ENCODE data around the gene SESN3. TPM values are rescaled to one million over a fixed set of nuclear protein-coding genes. Genes with fewer than 3 reads are reported as not detected.
"Not testable (repeated sequence)": the region's sequence is repeated elsewhere in the genome, so short reads cannot be mapped to it uniquely, and the experiment has no call there.

Gene SESN3
- total RNA-seq, 2 experiments from 2014 or later, result 29.1 to 31.5 TPM

DNA sequence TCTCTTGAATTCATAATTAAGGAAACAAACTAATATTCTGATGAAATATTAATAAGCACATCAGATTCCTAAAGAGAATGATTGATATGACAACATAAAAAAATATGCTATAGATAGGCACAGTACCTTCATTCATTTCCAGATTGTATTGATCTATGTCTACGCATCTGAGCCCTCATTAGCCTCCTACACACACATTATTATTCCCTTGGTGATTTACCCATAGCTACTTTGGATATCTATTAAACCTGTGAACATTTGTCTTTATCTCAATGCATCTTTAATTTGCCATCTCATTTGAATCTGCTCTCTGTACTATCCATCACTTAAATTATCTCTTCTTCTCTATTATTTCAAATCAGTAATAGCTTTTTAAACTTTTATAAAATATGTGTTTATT, 18.4 kb downstream of the SESN3 start:
- Mint-ChIP-seq H3K4me3 (no peak overlapping the region), H3K36me3 (ENCODE audit: low read depth) (peaks cover 24% of the 10 kb centered on the region), H3K27me3 (ENCODE audit: low read depth) (no peaks in the 10 kb centered on the region), H3K9me3 (ENCODE audit: insufficient read depth) (no peaks in the 10 kb centered on the region), H3K4me1 (ENCODE audit: low read depth) (peaks cover 2% of the 10 kb centered on the region), H3K27ac (no peak overlapping the region)
- POLR2A ChIA-PET, result no interaction called here
- no peak for ATAC-seq
- DNase-seq, result no peak
- CTCF ChIA-PET, result interaction anchor here (0.9 to 1.2 kb wide), 2 partner anchors 11 to 493 kb away, joined by 4 to 6 read pairs; no protein-coding TSS in a partner anchor

DNA sequence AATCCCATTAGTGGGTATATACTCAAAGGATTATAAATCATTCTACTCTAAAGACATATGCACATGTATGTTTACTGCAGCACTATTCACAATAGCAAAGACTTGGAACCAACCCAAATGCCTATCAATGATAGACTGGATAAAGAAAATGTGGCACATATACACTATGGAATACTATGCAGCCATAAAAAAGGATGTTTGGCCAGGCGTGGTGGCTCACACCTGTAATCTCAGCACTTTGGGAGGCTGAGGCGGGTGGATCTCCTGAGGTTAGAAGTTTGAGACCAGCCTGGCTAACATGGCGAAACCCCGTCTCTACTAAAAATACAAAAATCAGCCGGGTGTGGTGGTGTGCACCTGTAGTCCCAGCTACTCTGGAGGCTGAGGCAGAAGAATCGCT, 21.5 kb downstream of the SESN3 start:
- peaks cover 21% of the 10 kb centered on the region for H3K36me3 Mint-ChIP-seq (ENCODE audit: low read depth)
- H3K9me3 Mint-ChIP-seq (ENCODE audit: insufficient read depth); H3K4me3 Mint-ChIP-seq; H3K27ac Mint-ChIP-seq; H3K27me3 Mint-ChIP-seq (ENCODE audit: low read depth); H3K4me1 Mint-ChIP-seq (ENCODE audit: low read depth); DNase-seq; ATAC-seq: not testable (repeated sequence)
- CTCF ChIA-PET, result interaction anchor here (1.2 kb wide), 1 partner anchor 22 kb away, joined by 3 read pairs; the partner anchor contains the start of gene SESN3
- POLR2A ChIA-PET, result interaction anchor here (0.7 kb wide), 1 partner anchor 506 kb away, joined by 5 read pairs; no protein-coding TSS in a partner anchor

DNA sequence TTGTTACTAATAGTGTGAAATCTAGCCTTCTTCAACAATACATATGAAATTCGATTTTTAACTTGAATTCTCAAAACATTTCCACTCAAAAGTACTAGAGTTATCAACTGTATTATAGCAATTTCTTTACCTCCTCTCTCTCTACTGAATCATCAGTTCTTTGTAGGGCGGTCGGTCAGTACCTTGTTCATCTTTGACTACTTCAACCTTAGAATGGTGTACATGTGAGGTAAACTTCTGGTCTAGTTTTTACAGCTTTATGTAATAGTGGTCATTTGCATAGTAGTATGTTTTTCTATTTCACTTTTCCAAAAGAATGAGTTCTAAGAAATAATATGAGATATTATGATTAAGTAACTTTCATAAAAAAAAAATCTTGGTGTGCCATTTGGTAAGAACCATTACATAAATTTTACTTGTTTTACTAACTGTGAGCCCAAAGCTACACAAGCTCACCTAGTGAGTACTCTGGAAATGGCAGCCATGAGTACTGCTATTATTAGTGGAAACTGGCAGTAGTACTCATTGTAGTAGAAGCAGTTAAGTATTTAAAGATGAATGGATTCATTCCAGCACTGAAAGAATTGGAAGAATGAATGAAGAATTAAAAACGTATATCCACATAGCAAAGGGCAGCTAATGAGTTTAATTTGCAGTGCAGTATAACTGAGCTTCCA, 30.1 kb downstream of the SESN3 start:
- H3K27ac Mint-ChIP-seq, result no peak overlapping the region
- DNase-seq, result no peak
- peaks cover 3% of the 10 kb centered on the region for H3K4me1 Mint-ChIP-seq (ENCODE audit: low read depth)
- no peaks in the 10 kb centered on the region for H3K27me3 Mint-ChIP-seq (ENCODE audit: low read depth)
- H3K4me3 Mint-ChIP-seq, result no peak overlapping the region
- ChIA-PET POLR2A (interaction anchor here (0.7 kb wide), 1 partner anchor 129 kb away, joined by 3 read pairs; no protein-coding TSS in a partner anchor), CTCF (interaction anchor here (0.8 to 1.8 kb wide), 4 partner anchors 10 to 505 kb away, joined by 4 to 11 read pairs (median 6); no protein-coding TSS in a partner anchor)
- H3K9me3 Mint-ChIP-seq (ENCODE audit: insufficient read depth), result no peaks in the 10 kb centered on the region
- no peak for ATAC-seq
- H3K36me3 Mint-ChIP-seq (ENCODE audit: low read depth), result peaks cover 4% of the 10 kb centered on the region

- peaks cover 8% of the 10 kb centered on the region for H3K36me3 Mint-ChIP-seq (ENCODE audit: low read depth)
- ATAC-seq, result no peak
- ChIA-PET POLR2A (no interaction called here), CTCF (no interaction called here)
- peaks cover 3% of the 10 kb centered on the region for H3K4me1 Mint-ChIP-seq (ENCODE audit: low read depth)
- no peaks in the 10 kb centered on the region for H3K27me3 Mint-ChIP-seq (ENCODE audit: low read depth)
- H3K27ac Mint-ChIP-seq, result no peak overlapping the region
- no peak for DNase-seq
- no peaks in the 10 kb centered on the region for H3K9me3 Mint-ChIP-seq (ENCODE audit: insufficient read depth)
- H3K4me3 Mint-ChIP-seq, result no peak overlapping the region
These were observed 35.2 kb downstream of the SESN3 start for GRCh38 chr11:95195831-95196230.

DNA sequence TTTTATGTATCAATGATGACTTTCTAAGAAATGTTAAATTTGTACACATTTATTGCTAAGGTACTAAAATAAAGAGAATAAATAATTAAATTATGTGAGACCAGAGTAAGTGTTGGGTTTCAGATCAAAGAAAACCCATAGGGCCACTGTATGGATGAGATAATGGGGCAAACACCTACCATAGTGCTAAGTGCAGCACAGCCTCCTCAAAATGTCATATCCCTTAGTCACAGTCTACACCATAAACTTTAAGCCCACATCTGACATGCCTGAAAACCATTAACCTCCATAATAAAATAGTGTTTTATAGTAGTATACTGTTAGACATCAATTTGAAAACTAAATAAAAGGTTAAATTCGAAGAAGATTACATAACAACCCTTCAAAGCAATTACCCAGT, 37.5 kb downstream of the SESN3 start:
- Mint-ChIP-seq H3K9me3 (ENCODE audit: insufficient read depth) (no peaks in the 10 kb centered on the region), H3K27ac (no peak overlapping the region), H3K36me3 (ENCODE audit: low read depth) (peaks cover 27% of the 10 kb centered on the region), H3K27me3 (ENCODE audit: low read depth) (no peaks in the 10 kb centered on the region), H3K4me1 (ENCODE audit: low read depth) (peaks cover 3% of the 10 kb centered on the region), H3K4me3 (no peak overlapping the region)
- ATAC-seq, result no peak
- ChIA-PET CTCF (interaction anchor here (1.5 kb wide), 1 partner anchor 512 kb away, joined by 4 read pairs; no protein-coding TSS in a partner anchor), POLR2A (interaction anchor here (1.4 kb wide), 1 partner anchor 596 kb away, joined by 4 read pairs; the partner anchor contains the start of gene FAM76B)
- DNase-seq, result no peak

- H3K27me3 Mint-ChIP-seq (ENCODE audit: low read depth), result no peaks in the 10 kb centered on the region
- no peaks in the 10 kb centered on the region for H3K9me3 Mint-ChIP-seq (ENCODE audit: insufficient read depth)
- H3K4me3 Mint-ChIP-seq, result no peak overlapping the region
- H3K36me3 Mint-ChIP-seq (ENCODE audit: low read depth), result peaks cover 30% of the 10 kb centered on the region
- ChIA-PET POLR2A (interaction anchor here (1.4 kb wide), 1 partner anchor 597 kb away, joined by 4 read pairs; the partner anchor contains the start of gene FAM76B), CTCF (interaction anchor here (1.5 kb wide), 1 partner anchor 512 kb away, joined by 4 read pairs; no protein-coding TSS in a partner anchor)
- ATAC-seq, result no peak
- no peak for DNase-seq
- no peak overlapping the region for H3K27ac Mint-ChIP-seq
- H3K4me1 Mint-ChIP-seq (ENCODE audit: low read depth), result peaks cover 3% of the 10 kb centered on the region
These were observed 38.3 kb downstream of the SESN3 start for GRCh38 chr11:95192717-95193116.

DNA sequence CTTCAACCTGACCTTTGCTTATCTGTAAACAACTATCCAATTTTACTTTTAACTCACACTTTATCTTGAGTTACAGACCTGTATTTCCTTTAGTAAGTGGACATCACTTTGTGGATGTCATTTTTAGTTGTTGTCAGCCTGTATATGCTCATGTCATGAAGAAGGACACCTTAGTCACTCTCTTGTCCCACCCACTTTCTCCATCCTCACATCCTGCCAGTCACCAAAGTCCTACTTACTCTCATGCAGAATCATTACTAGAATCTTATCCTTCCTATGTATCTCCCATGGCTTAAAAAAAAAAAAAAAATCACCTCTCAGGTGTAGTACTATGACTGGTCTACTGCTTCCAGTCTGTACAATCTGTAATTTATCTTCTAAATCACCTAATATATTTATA, 43.3 kb downstream of the SESN3 start:
- DNase-seq, result no peak
- H3K27ac Mint-ChIP-seq, result no peak overlapping the region
- no peaks in the 10 kb centered on the region for H3K9me3 Mint-ChIP-seq (ENCODE audit: insufficient read depth)
- no peak for ATAC-seq
- ChIA-PET POLR2A (no interaction called here), CTCF (no interaction called here)
- H3K27me3 Mint-ChIP-seq (ENCODE audit: low read depth), result no peaks in the 10 kb centered on the region
- H3K36me3 Mint-ChIP-seq (ENCODE audit: low read depth), result peaks cover 40% of the 10 kb centered on the region
- H3K4me1 Mint-ChIP-seq (ENCODE audit: low read depth), result no peaks in the 10 kb centered on the region
- H3K4me3 Mint-ChIP-seq, result no peak overlapping the region

GRCh38 chr11:95182397-95182796, 48.6 kb downstream of the SESN3 start:
- Mint-ChIP-seq H3K36me3 (ENCODE audit: low read depth) (peaks cover 29% of the 10 kb centered on the region), H3K4me1 (ENCODE audit: low read depth) (no peaks in the 10 kb centered on the region), H3K27me3 (ENCODE audit: low read depth) (no peaks in the 10 kb centered on the region), H3K9me3 (ENCODE audit: insufficient read depth) (no peaks in the 10 kb centered on the region), H3K27ac (no peak overlapping the region), H3K4me3 (no peak overlapping the region)
- DNase-seq (no peak), ATAC-seq (no peak)
- CTCF ChIA-PET, result no interaction called here
- POLR2A ChIA-PET, result no interaction called here

GRCh38 chr11:95175818-95176380, 55.1 kb downstream of the SESN3 start:
- ATAC-seq (no peak), DNase-seq (no peak)
- no peak overlapping the region for H3K4me3 Mint-ChIP-seq
- no peaks in the 10 kb centered on the region for H3K9me3 Mint-ChIP-seq (ENCODE audit: insufficient read depth)
- peaks cover 29% of the 10 kb centered on the region for H3K36me3 Mint-ChIP-seq (ENCODE audit: low read depth)
- H3K27ac Mint-ChIP-seq, result no peak overlapping the region
- POLR2A ChIA-PET, result no interaction called here
- no peaks in the 10 kb centered on the region for H3K27me3 Mint-ChIP-seq (ENCODE audit: low read depth)
- H3K4me1 Mint-ChIP-seq (ENCODE audit: low read depth), result no peaks in the 10 kb centered on the region
- CTCF ChIA-PET, result interaction anchor here (1.8 to 2.1 kb wide), 3 partner anchors 17 to 529 kb away, joined by 4 to 6 read pairs (median 5); no protein-coding TSS in a partner anchor

GRCh38 chr11:95170294-95170693, 60.7 kb downstream of the SESN3 start:
- ChIA-PET CTCF (interaction anchor here (0.9 to 2.2 kb wide), 4 partner anchors 11 to 535 kb away, joined by 3 to 6 read pairs (median 4); no protein-coding TSS in a partner anchor), POLR2A (no interaction called here)
- Mint-ChIP-seq H3K27me3 (ENCODE audit: low read depth) (no peaks in the 10 kb centered on the region), H3K27ac (no peak overlapping the region), H3K9me3 (ENCODE audit: insufficient read depth) (no peaks in the 10 kb centered on the region), H3K4me3 (no peak overlapping the region), H3K36me3 (ENCODE audit: low read depth) (peaks cover 10% of the 10 kb centered on the region), H3K4me1 (ENCODE audit: low read depth) (no peaks in the 10 kb centered on the region)
- ATAC-seq, result no peak
- no peak for DNase-seq

- DNase-seq, result no peak
- no peak overlapping the region for H3K27ac Mint-ChIP-seq
- peaks cover 6% of the 10 kb centered on the region for H3K36me3 Mint-ChIP-seq (ENCODE audit: low read depth)
- H3K9me3 Mint-ChIP-seq (ENCODE audit: insufficient read depth), result no peaks in the 10 kb centered on the region
- no peaks in the 10 kb centered on the region for H3K27me3 Mint-ChIP-seq (ENCODE audit: low read depth)
- no peak for ATAC-seq
- POLR2A ChIA-PET, result interaction anchor here (0.7 to 1.2 kb wide), 2 partner anchors 12 to 101 kb away, joined by 3 read pairs; no protein-coding TSS in a partner anchor
- no peak overlapping the region for H3K4me3 Mint-ChIP-seq
- CTCF ChIA-PET, result interaction anchor here (0.5 to 1.7 kb wide), 4 partner anchors 12 to 538 kb away, joined by 3 to 4 read pairs (median 4); no protein-coding TSS in a partner anchor
- H3K4me1 Mint-ChIP-seq (ENCODE audit: low read depth), result peaks cover 15% of the 10 kb centered on the region
These were observed 64.2 kb downstream of the SESN3 start for GRCh38 chr11:95166781-95167180.

GRCh38 chr11:95165638-95166037, 65.4 kb downstream of the SESN3 start:
- no peaks in the 10 kb centered on the region for H3K9me3 Mint-ChIP-seq (ENCODE audit: insufficient read depth)
- no peak for DNase-seq
- H3K27ac Mint-ChIP-seq, result no peak overlapping the region
- POLR2A ChIA-PET, result interaction anchor here (1.2 kb wide), 1 partner anchor 11 kb away, joined by 3 read pairs; no protein-coding TSS in a partner anchor
- no peak for ATAC-seq
- no peak overlapping the region for H3K4me3 Mint-ChIP-seq
- CTCF ChIA-PET, result interaction anchor here (1.0 to 1.7 kb wide), 2 partner anchors 11 to 540 kb away, joined by 4 read pairs; no protein-coding TSS in a partner anchor
- H3K4me1 Mint-ChIP-seq (ENCODE audit: low read depth), result peaks cover 15% of the 10 kb centered on the region
- H3K27me3 Mint-ChIP-seq (ENCODE audit: low read depth), result no peaks in the 10 kb centered on the region
- peaks cover 10% of the 10 kb centered on the region for H3K36me3 Mint-ChIP-seq (ENCODE audit: low read depth)

Data from activated CD8-positive, alpha-beta T cell treated with anti-CD3 and anti-CD28 coated beads, Interleukin-2, amount 10 ng/mL, durations not matched to agents 7 days and 5 days (primary cell).